Stimulated activated naive CD8-positive, alpha-beta T cell treated with anti-CD3 and anti-CD28 coated beads, Interleukin-15, amount 100 ng/mL, for 72 hours (primary cell): ENCODE measurements around the gene WDR31.

Source experiments
- ATAC-seq: fragments of 150-1000 bp; cut with Tn5 transposase; 2 replicates; pipeline ENCODE4 v1.10.0; 2021; ENCODE audit warnings: mild to moderate bottlenecking, moderate library complexity
- DNase-seq, 2 donors: peaks; one replicate each; pipeline ENCODE4 v3.0.0; 2021 to 2022
- H3K27ac Mint-ChIP-seq, 2 donors: one replicate each; pipeline ENCODE4 v1.8.0; 2022; ENCODE audit warnings: mild to moderate bottlenecking in 2 of 2, mixed read lengths in 2 of 2, moderate library complexity in 2 of 2
- H3K27me3 Mint-ChIP-seq: one replicate; pipeline ENCODE4 v1.8.0; 2022; ENCODE audit warnings: mixed read lengths
- H3K4me1 Mint-ChIP-seq: one replicate; pipeline ENCODE4 v1.8.0; 2022; ENCODE audit warnings: mild to moderate bottlenecking, mixed read lengths
- H3K4me3 Mint-ChIP-seq, 2 donors: one replicate each; pipeline ENCODE4 v1.8.0; 2022; ENCODE audit warnings: mild to moderate bottlenecking in 2 of 2, mixed read lengths in 2 of 2, moderate library complexity in 1 of 2
- H3K9me3 Mint-ChIP-seq, 2 donors: one replicate each; pipeline ENCODE4 v1.8.0; 2022; ENCODE audit warnings: mixed read lengths in 2 of 2

Gene WDR31

GRCh38 chr9:113320051-113320450 lies 20.0 kb downstream of the WDR31 start:
- Mint-ChIP-seq H3K27ac (no peak overlapping the region), H3K4me3 (no peak overlapping the region), H3K9me3 (no peaks in the 10 kb centered on the region), H3K27me3 (no peaks in the 10 kb centered on the region), H3K4me1 (no peaks in the 10 kb centered on the region)
- DNase-seq (no peak), ATAC-seq (no peak)

DNA sequence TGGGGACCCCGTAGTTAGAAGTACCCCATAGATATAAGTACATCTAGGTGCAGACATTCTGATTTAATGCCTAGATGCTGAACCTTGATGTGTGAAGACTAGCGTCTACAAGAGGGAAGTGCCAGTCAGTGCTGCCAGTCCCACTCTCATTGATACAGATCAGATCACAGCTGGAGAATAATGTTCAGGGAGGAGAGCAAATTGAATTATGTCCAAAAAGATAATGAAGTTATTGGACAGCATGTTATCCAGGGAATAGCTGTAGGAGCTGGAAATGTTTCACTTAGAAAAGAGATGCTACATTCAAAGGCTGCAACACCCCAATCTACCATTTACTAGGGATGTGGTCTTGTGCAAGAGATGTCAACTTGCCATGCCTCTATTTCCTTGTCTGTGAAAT lies 21.0 kb downstream of the WDR31 start:
- no peak for DNase-seq
- no peaks in the 10 kb centered on the region for H3K9me3 Mint-ChIP-seq
- H3K27me3 Mint-ChIP-seq = no peaks in the 10 kb centered on the region
- H3K4me1 Mint-ChIP-seq = no peaks in the 10 kb centered on the region
- H3K4me3 Mint-ChIP-seq = no peak overlapping the region
- ATAC-seq = no peak
- no peak overlapping the region for H3K27ac Mint-ChIP-seq

GRCh38 chr9:113317777-113318176 lies 22.3 kb downstream of the WDR31 start:
- H3K27ac Mint-ChIP-seq = no peak overlapping the region
- ATAC-seq (no peak), DNase-seq (no peak)
- no peaks in the 10 kb centered on the region for H3K9me3 Mint-ChIP-seq
- no peaks in the 10 kb centered on the region for H3K4me1 Mint-ChIP-seq
- H3K4me3 Mint-ChIP-seq = no peak overlapping the region
- no peaks in the 10 kb centered on the region for H3K27me3 Mint-ChIP-seq

DNA sequence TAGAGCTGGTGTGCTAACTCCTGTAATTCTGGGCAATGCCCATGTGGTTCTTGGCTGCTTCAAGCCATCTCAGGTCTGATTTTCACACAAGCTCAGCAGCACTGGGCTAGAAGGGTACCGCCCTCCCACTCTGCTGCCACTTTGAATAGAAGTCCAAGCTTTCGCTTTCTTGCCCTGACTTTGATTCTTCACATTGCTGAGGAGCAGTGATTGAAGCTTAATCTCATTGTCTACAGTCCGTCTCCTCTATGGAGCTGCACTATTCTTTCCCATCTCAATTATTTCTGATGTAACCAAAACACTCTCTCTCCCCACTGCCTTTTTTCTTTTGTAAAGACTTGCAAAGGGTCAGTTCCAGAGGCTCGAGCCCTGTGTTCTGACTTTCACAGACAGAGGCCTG lies 24.0 kb downstream of the WDR31 start:
- no peaks in the 10 kb centered on the region for H3K4me1 Mint-ChIP-seq
- H3K9me3 Mint-ChIP-seq = no peaks in the 10 kb centered on the region
- no peak for ATAC-seq
- no peak for DNase-seq
- no peak overlapping the region for H3K27ac Mint-ChIP-seq
- no peak overlapping the region for H3K4me3 Mint-ChIP-seq
- no peaks in the 10 kb centered on the region for H3K27me3 Mint-ChIP-seq

DNA sequence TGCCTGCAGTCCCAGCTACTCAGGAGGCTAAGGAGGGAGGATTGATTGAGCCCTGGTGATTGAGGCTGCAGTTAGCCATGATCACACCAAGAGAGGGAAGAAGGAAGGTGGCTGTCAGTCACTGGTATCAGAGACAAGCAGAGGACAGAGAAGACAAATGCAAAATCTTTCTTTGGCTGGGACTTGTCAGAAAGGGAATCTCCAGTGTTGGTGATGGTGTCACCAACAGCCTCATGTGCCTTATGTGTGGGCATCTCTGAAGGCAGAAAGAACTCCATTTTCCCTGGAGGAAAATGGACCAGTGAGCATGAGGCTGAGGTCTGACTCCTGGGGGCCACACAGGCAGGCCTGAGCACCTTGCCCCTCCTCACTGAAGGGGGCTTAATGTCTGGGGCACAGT lies 24.8 kb downstream of the WDR31 start:
- no peaks in the 10 kb centered on the region for H3K27me3 Mint-ChIP-seq
- DNase-seq (no peak), ATAC-seq (no peak)
- H3K9me3 Mint-ChIP-seq = no peaks in the 10 kb centered on the region
- H3K27ac Mint-ChIP-seq = no peak overlapping the region
- no peaks in the 10 kb centered on the region for H3K4me1 Mint-ChIP-seq
- no peak overlapping the region for H3K4me3 Mint-ChIP-seq

DNA sequence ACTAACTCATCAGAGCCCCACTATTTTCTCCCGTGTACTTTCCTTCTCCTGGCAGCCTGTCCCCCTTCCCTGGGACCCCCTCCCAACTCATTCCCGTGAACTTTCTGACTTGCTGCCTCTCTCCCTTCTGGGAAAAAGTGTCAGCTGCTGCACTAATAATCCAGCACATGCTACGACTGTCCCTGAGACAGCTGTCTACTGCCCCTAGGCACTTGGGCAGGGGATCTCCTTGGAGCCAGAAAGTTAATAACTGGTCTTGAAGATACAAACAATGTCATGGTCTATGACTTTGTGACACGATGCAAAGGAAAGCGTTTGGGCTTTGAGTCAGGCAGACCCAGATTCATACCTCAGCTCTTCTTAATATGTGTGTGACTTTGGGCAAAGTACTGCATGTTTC lies 26.8 kb downstream of the WDR31 start:
- H3K4me3 Mint-ChIP-seq = no peak overlapping the region
- DNase-seq (no peak), ATAC-seq (no peak)
- no peaks in the 10 kb centered on the region for H3K9me3 Mint-ChIP-seq
- H3K27ac Mint-ChIP-seq = no peak overlapping the region
- H3K27me3 Mint-ChIP-seq = no peaks in the 10 kb centered on the region
- no peaks in the 10 kb centered on the region for H3K4me1 Mint-ChIP-seq

- Mint-ChIP-seq H3K27ac (no peak overlapping the region), H3K4me1 (no peaks in the 10 kb centered on the region)
Measured at GRCh38 chr9:113311961-113312360, 28.1 kb downstream of the WDR31 start.

DNA sequence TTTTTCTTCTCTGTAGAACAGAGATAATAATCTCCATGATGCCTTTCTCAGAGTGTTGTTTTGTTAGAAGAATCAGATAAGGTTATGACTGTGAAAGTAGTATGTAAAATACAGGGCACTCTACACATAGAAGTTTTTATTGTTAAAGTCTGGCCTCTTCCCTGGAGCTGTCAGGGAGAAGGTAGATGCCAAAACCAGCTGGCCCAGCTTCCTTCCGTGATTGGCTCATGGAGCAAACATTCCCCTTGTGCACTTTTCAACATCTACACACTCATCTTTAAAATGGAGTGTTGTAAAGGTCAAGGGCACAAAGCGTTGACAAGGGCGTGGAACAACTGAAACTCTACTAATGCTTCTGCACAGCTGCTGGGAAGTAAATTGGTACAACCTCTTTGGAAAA lies 29.5 kb downstream of the WDR31 start:
- DNase-seq (no peak), ATAC-seq (no peak)
- Mint-ChIP-seq H3K4me3 (no peak overlapping the region), H3K27me3 (no peaks in the 10 kb centered on the region), H3K27ac (no peak overlapping the region), H3K9me3 (no peaks in the 10 kb centered on the region), H3K4me1 (no peaks in the 10 kb centered on the region)

More at GRCh38 chr9:113311961-113312360, 28.1 kb downstream of the WDR31 start:
- Mint-ChIP-seq H3K9me3 (no peaks in the 10 kb centered on the region), H3K27me3 (no peaks in the 10 kb centered on the region), H3K4me3 (no peak overlapping the region)
- DNase-seq (no peak), ATAC-seq (no peak)

DNA sequence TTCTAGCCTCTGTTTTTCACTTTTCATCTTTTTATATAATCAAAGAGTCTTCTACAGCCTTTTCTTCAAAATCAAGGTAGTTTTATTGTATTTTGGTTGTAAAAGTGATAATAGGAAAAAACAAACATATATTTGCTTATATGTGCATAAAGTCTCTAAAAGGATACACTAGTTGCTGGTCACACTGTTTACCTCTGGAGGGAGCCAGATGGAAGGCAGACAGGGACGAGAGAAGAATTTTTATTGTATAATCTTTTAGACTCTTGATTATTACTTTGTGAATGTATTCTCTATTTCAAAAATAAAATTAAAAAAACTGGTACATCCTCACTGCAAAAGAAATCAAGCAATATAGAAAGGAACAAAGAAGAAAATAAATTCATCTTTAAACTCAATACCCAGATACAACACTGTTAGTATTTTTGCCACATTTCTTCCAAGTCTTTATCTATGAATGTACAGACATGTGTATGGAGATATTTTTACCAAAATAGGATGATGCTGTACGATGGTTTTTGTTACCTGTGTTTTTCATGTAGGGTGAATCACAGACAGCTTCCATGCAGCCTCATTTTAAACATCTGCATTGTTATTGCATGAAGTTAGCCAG lies 30.8 kb downstream of the WDR31 start:
- H3K4me1 Mint-ChIP-seq = no peaks in the 10 kb centered on the region
- DNase-seq = peak in 1 of 2 donors; percentile 18
- ATAC-seq = no peak
- no peaks in the 10 kb centered on the region for H3K27me3 Mint-ChIP-seq
- no peak overlapping the region for H3K4me3 Mint-ChIP-seq
- no peak overlapping the region for H3K27ac Mint-ChIP-seq
- no peaks in the 10 kb centered on the region for H3K9me3 Mint-ChIP-seq

DNA sequence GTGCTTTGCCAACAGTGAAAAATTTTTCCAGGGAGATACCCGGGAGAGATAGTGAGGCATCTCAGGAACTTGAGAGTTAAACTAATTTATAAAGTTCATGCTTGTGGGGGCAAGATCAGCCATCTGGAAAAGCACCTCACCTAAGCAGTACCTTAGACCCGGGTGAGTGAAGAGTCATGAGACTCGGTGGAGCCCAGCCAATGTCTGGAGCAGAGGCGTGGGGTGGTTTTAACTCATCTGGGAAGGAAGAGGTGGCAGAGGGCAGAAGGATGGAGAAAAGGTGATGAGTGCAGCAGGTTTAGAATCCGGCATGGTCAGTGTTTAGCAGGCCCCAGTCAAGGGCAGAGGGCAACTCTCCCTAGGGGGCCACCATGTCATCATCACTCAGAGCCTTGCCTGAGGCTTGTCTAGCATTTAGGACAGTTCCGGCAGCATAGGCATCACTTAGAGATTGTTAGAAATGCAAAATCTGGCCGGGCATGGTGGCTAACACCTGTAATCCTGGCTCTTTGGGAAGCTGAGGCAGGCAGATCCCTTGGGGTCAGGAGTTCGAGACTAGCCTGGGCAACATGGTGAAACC lies 32.6 kb downstream of the WDR31 start:
- no peaks in the 10 kb centered on the region for H3K27me3 Mint-ChIP-seq
- no peaks in the 10 kb centered on the region for H3K9me3 Mint-ChIP-seq
- ATAC-seq (no peak), DNase-seq (no peak)
- no peak overlapping the region for H3K27ac Mint-ChIP-seq
- H3K4me1 Mint-ChIP-seq = no peaks in the 10 kb centered on the region
- H3K4me3 Mint-ChIP-seq = no peak overlapping the region

GRCh38 chr9:113306566-113306965 lies 33.5 kb downstream of the WDR31 start:
- Mint-ChIP-seq H3K27ac (no peak overlapping the region), H3K27me3 (no peaks in the 10 kb centered on the region), H3K4me3 (no peak overlapping the region), H3K4me1 (no peaks in the 10 kb centered on the region), H3K9me3 (no peaks in the 10 kb centered on the region)
- ATAC-seq (no peak), DNase-seq (no peak)

DNA sequence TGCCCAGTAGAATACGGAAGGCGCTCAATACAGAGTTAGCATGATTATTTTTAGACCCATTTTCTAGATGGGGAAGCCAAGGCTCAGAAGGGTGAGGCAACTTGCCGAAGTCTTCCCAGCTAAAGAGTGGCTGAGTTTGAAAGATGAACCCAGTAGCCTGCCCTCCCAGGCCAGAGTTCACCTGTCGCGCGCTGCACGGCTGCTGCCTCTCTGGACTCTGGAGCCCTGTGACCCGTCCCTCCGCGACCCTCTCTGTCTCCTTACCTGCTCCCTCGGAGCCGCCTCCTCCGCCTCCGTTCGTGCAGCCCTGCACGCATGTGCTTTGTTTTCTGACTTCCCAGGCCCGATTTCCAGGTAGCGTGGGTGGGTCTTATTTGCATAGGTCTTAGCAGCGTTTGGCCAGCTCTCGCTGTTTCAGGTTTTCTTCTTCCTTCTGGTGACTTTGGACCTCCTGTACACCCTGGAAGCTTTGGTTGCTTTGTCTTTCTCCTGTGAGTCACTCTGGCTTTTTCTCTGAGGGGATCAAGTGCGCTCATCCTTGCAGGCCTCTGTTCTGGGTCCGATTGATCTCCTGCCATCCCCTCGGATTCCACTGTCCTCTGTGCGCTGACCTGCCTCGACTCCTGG lies 37.2 kb downstream of the WDR31 start, which contains the start of gene RNF183:
TSS of gene RNF183 (minus strand) at position 585 of the 627 bp plus-strand sequence. CDS start 5,192 bp downstream, outside the sequence.
- no peaks in the 10 kb centered on the region for H3K4me1 Mint-ChIP-seq
- H3K9me3 Mint-ChIP-seq = no peaks in the 10 kb centered on the region
- no peak for DNase-seq
- H3K4me3 Mint-ChIP-seq = no peak within 1 kb of the TSS
- H3K27ac Mint-ChIP-seq = no peak within 1 kb of the TSS
- no peaks in the 10 kb centered on the region for H3K27me3 Mint-ChIP-seq
- no peak for ATAC-seq

GRCh38 chr9:113301548-113301947 lies 38.5 kb downstream of the WDR31 start:
- ATAC-seq (no peak), DNase-seq (no peak)
- Mint-ChIP-seq H3K4me1 (no peaks in the 10 kb centered on the region), H3K27me3 (no peaks in the 10 kb centered on the region), H3K27ac (no peak overlapping the region), H3K4me3 (no peak overlapping the region), H3K9me3 (no peaks in the 10 kb centered on the region)

GRCh38 chr9:113299800-113300292 lies 40.2 kb downstream of the WDR31 start:
- H3K27me3 Mint-ChIP-seq = no peaks in the 10 kb centered on the region
- H3K27ac Mint-ChIP-seq = no peak overlapping the region
- no peak for ATAC-seq
- H3K4me1 Mint-ChIP-seq = no peaks in the 10 kb centered on the region
- H3K4me3 Mint-ChIP-seq = no peak overlapping the region
- H3K9me3 Mint-ChIP-seq = no peaks in the 10 kb centered on the region
- DNase-seq = no peak

DNA sequence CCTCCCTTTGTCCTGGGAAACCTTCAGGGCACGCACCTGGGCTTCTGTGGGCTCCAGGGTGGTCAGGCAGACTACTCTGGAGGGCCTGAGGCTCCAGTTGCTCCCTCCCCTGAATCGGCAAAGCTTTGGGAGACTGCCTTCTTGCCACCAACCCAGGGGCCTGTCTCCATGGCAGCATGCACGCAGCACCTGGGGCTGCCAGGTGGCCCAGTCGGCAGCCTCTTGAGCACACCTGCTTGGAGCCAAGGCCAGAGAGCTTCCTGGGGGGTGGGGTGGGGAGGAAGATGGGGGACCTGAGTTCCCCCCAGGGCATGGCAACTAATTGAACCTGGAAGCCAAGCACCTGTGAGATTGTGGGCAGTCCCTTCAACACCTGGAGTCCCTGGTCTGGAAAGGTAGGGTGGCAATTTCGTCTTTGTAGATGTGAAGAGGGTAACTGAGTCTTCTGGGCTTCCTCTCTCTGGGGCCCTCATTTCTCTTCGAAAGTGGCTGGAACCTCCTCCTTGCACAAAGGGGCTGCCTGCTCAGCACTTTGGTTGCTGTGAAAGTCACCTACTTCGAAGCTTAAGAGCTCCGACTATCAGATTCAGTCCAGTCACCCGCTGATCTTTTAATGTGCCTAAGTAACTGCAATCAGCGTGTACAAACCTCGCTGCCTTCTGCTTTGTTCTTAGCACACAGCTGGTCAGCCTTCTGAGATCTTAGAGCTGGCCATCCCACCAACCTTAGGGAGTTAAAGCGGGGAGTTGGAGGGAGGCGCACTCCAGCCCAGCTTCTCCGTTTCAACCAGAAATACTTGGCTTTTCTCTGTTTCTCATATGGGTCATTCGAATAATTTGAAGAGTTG lies 40.9 kb downstream of the WDR31 start:
- no peaks in the 10 kb centered on the region for H3K4me1 Mint-ChIP-seq
- H3K4me3 Mint-ChIP-seq = no peak overlapping the region
- ATAC-seq = no peak
- H3K27ac Mint-ChIP-seq = peak overlapping the region; percentile 44 to 49
- no peaks in the 10 kb centered on the region for H3K27me3 Mint-ChIP-seq
- DNase-seq = no peak
- no peaks in the 10 kb centered on the region for H3K9me3 Mint-ChIP-seq

DNA sequence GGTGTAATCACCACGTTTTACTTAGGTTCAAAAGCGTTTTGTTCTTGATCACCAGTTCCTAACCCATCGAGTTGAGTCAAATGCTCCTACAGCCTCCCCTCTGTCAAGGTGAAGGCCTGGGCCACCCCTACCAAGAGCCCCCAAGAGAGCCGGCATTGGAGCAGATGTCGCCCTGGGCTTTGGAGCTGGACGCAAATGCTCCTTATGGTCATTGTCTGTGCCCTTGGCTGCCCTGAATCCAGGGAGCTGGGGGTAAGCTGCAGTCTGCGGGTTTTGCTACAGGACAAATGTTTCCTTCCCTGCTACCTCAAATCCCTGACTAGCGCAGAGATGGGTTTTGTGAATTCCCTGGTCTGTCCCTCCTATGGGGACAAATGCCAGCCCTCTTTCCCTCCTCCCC lies 41.8 kb downstream of the WDR31 start:
- ATAC-seq (no peak), DNase-seq (no peak)
- Mint-ChIP-seq H3K27ac (no peak overlapping the region), H3K27me3 (no peaks in the 10 kb centered on the region), H3K9me3 (no peaks in the 10 kb centered on the region), H3K4me3 (no peak overlapping the region), H3K4me1 (no peaks in the 10 kb centered on the region)
